HG03135 (cell line): ENCODE measurements around the gene RAB7A.
"Not testable (repeated sequence)": the region's sequence is repeated elsewhere in the genome, so short reads cannot be mapped to it uniquely, and the experiment has no call there.

Source experiments
- ATAC-seq: cut with Tn5 transposase; IDR thresholded peaks from one replicate; pipeline ENCODE4 v1.9.1; 2021; ENCODE audit warnings: mild to moderate bottlenecking, moderate library complexity; ENCODE audit not compliant: unreplicated experiment

The RAB7A gene

DNA sequence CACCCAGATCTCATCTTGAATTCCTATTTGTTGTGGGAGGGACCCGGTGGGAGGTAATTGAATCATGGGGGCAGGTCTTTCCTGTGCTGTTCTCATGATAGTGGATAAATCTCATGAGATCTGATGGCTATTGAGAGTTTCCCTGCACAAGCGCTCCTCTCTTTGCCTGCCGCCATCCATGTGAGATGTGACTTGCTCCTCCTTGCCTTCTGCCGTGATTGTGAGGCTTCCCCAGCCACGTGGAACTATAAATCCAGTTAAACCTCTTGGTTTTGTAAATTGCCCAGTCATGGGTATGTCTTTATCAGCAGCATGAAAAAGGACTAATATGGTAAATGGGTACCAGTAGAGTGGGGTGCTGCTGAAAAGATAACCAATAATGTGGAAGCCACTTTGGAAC, 23.6 kb downstream of the RAB7A start:
- ATAC-seq: not testable (repeated sequence)

DNA sequence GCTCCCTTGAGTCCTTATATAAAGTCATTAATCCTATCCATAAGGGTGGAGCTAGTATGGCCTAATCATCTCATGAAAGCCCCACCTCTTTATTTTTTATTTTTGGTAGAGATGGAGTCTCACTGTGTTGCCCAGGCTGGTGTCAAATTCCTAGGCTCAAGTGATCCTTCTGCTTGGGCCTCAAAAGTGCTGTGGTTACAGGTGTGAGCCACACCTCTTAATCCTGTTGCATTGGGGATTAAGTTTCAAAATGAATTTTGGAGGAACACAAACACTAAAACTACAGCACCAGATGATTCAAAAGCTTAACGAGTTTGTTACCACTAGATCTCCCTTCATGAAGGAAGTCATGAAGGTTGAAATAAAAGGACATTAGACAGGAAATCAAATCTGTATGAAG, 27.7 kb downstream of the RAB7A start:
- ATAC-seq: no peak

DNA sequence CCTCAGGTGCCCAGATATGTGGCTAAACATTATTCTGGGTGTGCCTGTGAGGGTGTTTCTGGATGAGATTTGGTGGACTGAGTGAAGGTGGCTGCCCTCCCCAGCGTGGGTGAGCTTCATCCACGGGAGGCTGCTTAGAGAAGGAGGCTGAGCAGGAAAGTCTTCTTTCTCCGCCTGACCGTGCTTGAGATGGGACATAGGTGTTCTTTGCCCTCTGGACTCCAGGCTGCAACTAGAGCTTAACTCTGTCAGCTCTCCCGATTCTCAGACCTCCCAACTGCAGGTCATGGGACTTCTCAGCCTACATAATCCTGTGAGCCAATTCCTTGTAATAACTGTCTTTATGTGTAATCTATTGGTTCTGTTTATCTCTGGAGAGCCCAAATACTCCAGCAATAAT, 34.1 kb downstream of the RAB7A start:
- no peak for ATAC-seq

DNA sequence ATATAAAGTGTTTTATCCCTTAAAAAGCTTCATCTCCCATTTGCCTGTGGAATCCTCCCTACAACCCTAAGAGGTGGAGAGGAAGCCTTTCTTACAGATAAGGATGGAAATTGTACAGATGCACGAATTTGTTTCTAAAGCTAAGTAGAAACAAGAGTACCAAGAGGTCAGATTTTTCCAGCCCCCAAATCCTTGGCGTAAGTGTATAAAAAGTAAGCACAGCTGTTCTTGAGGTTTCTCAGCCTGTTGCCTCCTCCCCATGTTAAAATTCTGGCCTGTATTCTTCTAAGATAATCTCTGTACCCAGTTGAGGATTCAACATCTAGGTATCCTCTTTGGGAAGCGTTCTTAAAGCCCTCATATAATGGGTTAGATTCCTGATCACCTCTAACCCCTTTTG, 34.9 kb downstream of the RAB7A start:
- ATAC-seq: no peak

GRCh38 chr3:128761392-128761791, 35.4 kb downstream of the RAB7A start:
- no peak for ATAC-seq

DNA sequence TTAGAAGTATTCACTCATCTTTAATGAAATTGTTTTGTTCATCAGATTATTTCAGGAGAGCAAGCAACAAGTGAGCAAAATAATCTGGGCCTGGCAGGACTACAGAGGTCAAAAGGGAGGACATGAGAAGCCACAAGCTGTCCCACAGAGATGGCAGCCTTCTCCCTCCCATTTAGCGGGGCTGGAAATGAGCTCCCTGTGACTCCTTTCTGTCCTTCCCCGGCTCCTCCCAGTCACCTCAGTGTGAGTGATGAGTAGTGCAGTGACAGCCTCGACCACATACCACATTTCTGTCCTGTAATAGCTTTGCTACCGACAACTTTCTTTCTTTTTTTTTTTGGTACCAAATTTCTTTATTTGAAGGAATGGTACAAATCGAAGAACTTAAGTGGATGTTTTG, 38.0 kb downstream of the RAB7A start:
- ATAC-seq: no peak

- ATAC-seq: no peak
Measured at GRCh38 chr3:128764863-128765262, 38.9 kb downstream of the RAB7A start.

DNA sequence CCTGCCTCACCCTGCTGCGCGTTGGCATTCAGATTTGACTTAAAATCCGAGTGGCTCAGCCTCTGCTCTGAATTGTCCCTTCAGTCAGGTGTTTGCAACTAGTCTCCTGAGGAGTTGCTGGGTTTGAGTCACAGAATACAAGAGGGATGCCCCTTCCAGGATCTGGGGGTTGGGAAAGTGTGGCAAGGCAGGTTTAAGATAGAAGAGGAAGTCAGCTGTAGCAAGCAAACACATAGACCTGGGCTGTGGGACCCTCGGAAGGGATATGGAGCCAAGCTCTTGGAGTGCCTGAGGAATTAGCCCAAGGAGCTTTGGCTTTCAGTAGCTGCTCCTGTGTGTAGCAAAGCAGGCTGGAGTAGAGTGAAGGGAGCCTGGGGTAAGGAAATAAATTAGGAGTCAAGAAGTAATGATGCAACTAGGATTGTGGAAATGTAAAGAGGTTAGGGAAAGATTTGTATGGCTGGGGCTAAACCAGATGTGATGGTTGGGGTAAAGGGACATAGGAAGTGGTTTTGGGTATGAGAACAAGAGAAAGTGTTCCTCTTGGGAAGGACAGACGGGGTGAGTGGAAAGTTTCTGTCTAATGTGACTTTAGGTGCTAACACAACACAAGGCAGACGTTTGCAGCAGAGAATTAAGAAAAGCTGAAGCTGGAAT, 41.2 kb downstream of the RAB7A start:
- ATAC-seq: no peak

DNA sequence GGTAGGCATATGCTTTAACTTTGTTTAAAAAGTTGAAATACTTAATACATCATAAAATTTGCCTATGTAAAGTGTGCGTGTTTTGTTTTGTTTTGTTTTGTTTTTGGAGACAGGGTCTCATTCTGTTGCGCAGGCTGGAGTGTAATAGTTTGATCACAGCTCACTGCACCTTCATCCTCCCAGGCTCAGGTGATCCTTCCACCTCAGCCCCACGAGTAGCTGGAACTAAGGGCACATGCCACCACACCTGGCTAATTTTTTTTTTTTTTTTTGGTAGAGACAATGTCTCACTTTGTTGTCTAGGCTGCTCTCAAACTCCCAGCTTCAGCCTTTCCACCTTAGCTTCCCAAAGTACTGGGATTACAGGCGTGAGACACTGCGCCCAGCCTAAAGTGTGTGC, 42.5 kb downstream of the RAB7A start:
- ATAC-seq: no peak

GRCh38 chr3:128770387-128770786, 44.4 kb downstream of the RAB7A start:
- no peak for ATAC-seq

DNA sequence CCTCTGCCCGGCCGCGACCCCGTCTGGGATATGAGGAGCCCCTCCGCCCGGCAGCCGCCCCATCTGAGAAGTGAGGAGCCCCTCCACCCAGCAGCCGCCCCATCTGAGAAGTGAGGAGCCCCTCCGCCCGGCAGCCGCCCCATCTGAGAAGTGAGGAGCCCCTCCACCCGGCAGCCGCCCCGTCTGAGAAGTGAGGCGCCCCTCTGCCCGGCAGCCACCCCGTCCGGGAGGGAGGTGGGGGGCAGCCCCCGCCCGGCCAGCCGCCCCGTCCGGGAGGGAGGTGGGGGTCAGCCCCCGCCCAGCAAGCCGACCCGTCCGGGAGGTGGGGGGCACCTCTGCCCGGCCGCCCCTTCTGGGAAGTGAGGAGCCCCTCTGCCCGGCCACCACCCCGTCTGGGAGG, 47.2 kb downstream of the RAB7A start:
- not testable (repeated sequence) for ATAC-seq

GRCh38 chr3:128773592-128773991, 47.6 kb downstream of the RAB7A start:
- ATAC-seq: not testable (repeated sequence)

- ATAC-seq: no peak
Measured at GRCh38 chr3:128775241-128775640, 49.3 kb downstream of the RAB7A start.

DNA sequence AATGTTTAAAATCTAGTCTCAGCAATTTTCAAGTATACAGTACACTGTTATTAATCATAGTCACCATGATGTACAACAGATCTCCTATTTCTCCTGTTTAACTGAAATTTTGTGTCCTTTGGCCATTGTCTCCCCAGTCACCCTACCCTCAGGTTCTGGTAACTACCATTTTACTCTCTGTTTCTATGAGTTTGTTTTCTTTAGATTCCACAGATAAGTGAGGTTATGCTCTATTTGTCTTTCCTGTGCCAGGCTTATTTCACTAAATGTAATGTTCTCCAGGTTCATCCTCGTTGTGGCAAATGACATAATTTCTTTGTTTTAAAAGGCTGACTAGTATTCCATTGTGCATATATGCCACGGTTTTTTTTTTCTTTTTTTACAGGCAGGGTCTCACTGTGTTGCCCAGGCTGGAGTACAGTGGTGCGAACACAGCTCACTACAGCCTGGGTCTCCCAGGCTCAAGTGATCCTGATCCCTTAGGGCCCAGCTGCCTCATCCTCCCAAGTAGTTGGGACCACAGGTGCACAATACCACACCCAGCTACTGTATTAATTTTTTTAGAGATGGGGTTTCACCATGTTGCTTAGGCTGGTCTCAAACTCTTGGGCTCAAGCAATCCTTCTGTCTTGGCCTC, 50.0 kb downstream of the RAB7A start:
- ATAC-seq: no peak

DNA sequence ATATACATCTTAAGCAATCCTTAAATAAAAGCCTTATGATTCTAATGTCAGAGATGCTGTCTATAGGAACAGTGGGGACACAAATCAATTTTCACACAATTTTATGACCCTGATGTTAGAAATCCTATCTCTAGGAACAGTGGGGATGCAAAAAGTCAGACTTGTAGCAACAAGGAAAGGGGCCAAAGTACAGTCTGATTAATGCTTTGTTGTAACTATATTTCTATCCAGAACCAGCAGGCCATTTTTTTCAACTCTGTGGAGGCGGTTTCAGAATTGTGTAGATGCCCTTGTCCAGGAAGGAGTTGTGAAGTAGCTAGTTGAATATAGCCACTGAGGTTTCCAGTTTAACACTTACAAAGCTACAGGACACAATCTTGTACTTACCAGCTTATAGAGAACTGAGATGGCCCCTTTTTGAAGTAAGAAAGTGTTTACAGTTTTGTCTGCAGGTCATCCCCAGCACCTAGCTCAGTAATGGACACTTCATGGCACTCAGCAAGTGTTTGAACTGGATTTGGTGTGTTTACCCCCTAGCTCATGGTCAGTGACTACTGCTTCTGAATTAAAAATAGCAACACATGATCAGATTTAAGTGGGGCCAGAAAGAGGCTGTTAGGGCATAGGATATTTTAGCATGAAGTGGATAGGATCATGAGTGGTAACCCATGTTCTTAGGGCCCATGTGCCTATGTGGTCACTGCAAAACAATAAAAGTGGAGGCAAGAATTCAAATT, 54.3 kb downstream of the RAB7A start:
- no peak for ATAC-seq

DNA sequence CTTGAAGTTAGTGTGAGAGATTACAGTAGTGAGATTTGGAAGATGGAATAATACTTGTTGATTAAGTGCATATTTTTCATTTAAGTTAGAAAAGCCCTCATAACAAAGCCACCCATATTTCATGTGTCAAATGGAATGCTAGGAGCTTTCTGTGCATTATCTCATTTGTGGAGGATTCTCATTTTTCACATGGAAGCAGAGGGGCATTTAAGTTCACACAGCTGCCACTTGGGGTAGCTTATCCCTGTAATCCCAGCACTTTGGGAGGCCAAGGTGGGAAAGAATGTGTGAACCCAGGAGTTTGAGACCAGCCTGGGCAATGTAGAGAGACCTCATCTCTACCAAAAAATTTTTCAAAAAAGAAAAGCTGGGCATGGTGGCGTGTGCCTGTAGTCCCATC, 55.2 kb downstream of the RAB7A start:
- ATAC-seq: no peak

DNA sequence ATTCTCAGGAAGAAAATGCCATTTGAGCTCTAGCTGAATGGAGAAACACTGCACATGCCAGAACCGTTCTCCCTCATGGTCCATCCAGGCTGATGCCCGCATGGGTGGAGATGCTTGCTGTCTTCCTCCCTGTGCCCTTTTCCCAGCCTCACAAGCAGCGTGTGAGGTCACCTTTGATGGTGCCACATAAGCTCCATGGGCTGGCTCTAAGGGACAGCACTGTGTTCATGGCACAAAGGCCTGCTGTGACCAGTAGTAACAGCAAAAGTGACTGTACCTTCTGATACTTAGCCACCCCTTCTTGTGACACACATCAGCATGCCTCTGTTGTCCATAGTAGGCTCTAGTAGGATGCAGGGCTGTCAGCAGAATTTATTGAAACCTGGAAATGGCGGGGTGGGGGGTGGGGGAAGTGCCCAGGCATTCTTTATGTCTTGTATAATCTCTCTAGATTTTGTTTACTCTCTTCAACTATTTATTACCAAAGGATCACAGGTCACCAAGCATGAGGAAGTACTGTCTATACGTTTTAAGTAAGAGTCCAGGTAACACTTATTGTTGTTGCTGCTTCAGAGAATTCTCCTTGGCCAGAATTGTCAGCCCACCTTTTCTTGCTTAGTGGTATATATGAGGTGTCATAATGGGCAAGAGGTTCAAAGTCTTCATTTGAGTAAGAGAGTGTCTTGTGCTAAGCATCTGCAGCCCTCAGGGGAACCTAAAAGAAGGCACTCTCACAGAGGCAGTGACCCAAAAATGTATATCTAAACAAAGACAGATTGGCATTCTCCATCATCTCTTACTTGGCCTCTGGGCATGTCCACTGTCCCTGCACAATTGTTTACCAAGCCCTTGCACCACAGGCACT, 56.5 kb downstream of the RAB7A start:
- no peak for ATAC-seq

GRCh38 chr3:128783774-128784173, 57.8 kb downstream of the RAB7A start:
- no peak for ATAC-seq

GRCh38 chr3:128784232-128784631, 58.2 kb downstream of the RAB7A start:
- ATAC-seq: no peak

DNA sequence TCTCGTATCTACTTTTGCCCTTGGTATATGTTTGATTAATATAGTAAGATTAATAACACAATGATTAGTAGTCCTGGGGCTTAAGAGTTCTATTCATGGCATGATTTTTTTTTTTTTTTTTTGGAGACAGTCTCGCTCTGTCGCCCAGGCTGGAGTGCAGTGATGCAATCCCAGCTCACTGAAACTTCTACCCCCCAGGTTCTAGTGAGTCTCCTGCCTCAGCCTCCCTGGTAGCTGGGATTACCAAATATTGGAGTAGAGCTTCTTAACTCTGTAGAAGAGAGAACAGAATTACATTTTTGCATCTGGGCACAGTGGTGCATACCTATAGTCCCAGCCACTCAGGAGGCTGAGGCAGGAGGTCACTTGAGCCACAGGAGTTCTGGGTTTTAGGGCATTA, 58.9 kb downstream of the RAB7A start:
- ATAC-seq: no peak

- ATAC-seq: no peak
Measured at GRCh38 chr3:128786434-128787020, 60.5 kb downstream of the RAB7A start.
